Measurements from ENCODE around the gene HBG2.

DNA sequence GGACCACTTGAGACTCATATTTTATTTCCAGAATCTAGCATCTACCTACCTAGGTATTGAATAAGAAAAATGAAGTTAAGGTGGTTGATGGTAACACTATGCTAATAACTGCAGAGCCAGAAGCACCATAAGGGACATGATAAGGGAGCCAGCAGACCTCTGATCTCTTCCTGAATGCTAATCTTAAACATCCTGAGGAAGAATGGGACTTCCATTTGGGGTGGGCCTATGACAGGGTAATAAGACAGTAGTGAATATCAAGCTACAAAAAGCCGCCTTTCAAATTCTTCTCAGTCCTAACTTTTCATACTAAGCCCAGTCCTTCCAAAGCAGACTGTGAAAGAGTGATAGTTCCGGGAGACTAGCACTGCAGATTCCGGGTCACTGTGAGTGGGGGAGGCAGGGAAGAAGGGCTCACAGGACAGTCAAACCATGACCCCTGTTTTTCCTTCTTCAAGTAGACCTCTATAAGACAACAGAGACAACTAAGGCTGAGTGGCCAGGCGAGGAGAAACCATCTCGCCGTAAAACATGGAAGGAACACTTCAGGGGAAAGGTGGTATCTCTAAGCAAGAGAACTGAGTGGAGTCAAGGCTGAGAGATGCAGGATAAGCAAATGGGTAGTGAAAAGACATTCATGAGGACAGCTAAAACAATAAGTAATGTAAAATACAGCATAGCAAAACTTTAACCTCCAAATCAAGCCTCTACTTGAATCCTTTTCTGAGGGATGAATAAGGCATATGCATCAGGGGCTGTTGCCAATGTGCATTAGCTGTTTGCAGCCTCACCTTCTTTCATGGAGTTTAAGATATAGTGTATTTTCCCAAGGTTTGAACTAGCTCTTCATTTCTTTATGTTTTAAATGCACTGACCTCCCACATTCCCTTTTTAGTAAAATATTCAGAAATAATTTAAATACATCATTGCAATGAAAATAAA lies 29.8 kb downstream of the HBG2 start:
- TF ChIP-seq, protein P1, sequence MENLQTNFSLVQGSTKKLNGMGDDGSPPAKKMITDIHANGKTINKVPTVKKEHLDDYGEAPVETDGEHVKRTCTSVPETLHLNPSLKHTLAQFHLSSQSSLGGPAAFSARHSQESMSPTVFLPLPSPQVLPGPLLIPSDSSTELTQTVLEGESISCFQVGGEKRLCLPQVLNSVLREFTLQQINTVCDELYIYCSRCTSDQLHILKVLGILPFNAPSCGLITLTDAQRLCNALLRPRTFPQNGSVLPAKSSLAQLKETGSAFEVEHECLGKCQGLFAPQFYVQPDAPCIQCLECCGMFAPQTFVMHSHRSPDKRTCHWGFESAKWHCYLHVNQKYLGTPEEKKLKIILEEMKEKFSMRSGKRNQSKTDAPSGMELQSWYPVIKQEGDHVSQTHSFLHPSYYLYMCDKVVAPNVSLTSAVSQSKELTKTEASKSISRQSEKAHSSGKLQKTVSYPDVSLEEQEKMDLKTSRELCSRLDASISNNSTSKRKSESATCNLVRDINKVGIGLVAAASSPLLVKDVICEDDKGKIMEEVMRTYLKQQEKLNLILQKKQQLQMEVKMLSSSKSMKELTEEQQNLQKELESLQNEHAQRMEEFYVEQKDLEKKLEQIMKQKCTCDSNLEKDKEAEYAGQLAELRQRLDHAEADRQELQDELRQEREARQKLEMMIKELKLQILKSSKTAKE (IDR thresholded peaks at IDR 0.05; ENCODE audit: low read depth, poor library complexity, severe bottlenecking), result no peak
- TF ChIP-seq, protein P2, sequence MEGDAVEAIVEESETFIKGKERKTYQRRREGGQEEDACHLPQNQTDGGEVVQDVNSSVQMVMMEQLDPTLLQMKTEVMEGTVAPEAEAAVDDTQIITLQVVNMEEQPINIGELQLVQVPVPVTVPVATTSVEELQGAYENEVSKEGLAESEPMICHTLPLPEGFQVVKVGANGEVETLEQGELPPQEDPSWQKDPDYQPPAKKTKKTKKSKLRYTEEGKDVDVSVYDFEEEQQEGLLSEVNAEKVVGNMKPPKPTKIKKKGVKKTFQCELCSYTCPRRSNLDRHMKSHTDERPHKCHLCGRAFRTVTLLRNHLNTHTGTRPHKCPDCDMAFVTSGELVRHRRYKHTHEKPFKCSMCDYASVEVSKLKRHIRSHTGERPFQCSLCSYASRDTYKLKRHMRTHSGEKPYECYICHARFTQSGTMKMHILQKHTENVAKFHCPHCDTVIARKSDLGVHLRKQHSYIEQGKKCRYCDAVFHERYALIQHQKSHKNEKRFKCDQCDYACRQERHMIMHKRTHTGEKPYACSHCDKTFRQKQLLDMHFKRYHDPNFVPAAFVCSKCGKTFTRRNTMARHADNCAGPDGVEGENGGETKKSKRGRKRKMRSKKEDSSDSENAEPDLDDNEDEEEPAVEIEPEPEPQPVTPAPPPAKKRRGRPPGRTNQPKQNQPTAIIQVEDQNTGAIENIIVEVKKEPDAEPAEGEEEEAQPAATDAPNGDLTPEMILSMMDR (IDR thresholded peaks at IDR 0.05 in 2 of 3, conservative IDR thresholded peaks at IDR 0.05 in 1 of 3; ENCODE audit: control insufficient read depth in 2 of 3, extremely low read depth in 1 of 3, insufficient read depth in 1 of 3, low read depth in 3 of 3, low read length in 3 of 3), result no peak
- no peak for TF ChIP-seq RFX5 (IDR thresholded peaks at IDR 0.05; ENCODE audit: low read depth, low read length)
- TF ChIP-seq, protein P3, sequence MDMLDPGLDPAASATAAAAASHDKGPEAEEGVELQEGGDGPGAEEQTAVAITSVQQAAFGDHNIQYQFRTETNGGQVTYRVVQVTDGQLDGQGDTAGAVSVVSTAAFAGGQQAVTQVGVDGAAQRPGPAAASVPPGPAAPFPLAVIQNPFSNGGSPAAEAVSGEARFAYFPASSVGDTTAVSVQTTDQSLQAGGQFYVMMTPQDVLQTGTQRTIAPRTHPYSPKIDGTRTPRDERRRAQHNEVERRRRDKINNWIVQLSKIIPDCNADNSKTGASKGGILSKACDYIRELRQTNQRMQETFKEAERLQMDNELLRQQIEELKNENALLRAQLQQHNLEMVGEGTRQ (IDR thresholded peaks at IDR 0.05; ENCODE audit: borderline replicate concordance, low read depth, low read length), result no peak

Measured in GM12878 (cell line).